Neural cell (in vitro differentiated cells): ENCODE measurements around the gene PFDN2.

Experiments
- CTCF ChIP-seq: fragments of 450-650 bp; IDR thresholded peaks from 2 replicates; pipeline ENCODE4 v1.5.1; 2014; ENCODE audit warnings: antibody characterized with exemption, mild to moderate bottlenecking, moderate library complexity; ENCODE audit not compliant: poor library complexity, severe bottlenecking
- EP300 ChIP-seq: fragments of 450-650 bp; conservative IDR thresholded peaks from 2 replicates; pipeline ENCODE4 v1.6.1; 2014; ENCODE audit warnings: antibody characterized with exemption, mild to moderate bottlenecking, moderate library complexity; ENCODE audit not compliant: poor library complexity, severe bottlenecking
- POLR2AphosphoS5 ChIP-seq: IDR thresholded peaks from 2 replicates; pipeline ENCODE4 v1.6.1; 2012
- TAF1 ChIP-seq: IDR thresholded peaks from 2 replicates; pipeline ENCODE4 v1.6.1; 2012; ENCODE audit warnings: low read depth

DNA sequence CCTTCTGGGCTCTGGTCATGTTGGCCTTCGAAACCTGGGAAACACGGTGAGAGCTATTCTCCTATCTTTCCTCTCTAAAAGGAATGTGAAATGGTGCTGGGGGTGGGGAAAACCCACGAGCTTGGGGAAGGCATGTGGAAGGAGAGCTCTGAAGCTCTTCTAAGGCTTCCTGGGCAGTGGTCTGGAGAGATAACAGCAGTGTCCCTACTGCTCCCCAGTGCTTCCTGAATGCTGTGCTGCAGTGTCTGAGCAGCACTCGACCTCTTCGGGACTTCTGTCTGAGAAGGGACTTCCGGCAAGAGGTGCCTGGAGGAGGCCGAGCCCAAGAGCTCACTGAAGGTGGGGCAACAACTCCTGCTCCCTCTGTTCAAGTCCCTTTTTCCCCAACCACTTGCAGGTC, 44.2 kb upstream of the PFDN2 start:
- no peak for TF ChIP-seq CTCF
- TF ChIP-seq POLR2AphosphoS5, result no peak
- no peak for TF ChIP-seq EP300
- no peak for TF ChIP-seq TAF1
